ENCODE measurements around the gene CDH23.

The CDH23 gene

GRCh38 chr10:71368176-71368575 lies 28.5 kb upstream of the CDH23 start:
- no peak for DNase-seq (ENCODE audit: low read depth)
- no peak for TF ChIP-seq CTCF (IDR thresholded peaks at IDR 0.05; ENCODE audit: control insufficient read depth, insufficient read depth, low read depth, low read length, missing control alignments)
- no peak overlapping the region for H3K4me3 ChIP-seq (ENCODE audit: control insufficient read depth, low read depth, low read length)

- no peak for TF ChIP-seq CTCF (IDR thresholded peaks at IDR 0.05; ENCODE audit: control insufficient read depth, insufficient read depth, low read depth, low read length, missing control alignments)
- H3K4me3 ChIP-seq (ENCODE audit: control insufficient read depth, low read depth, low read length): no peak overlapping the region
- no peak for DNase-seq (ENCODE audit: low read depth)
Measured at GRCh38 chr10:71368643-71369042, 28.1 kb upstream of the CDH23 start.

GRCh38 chr10:71369602-71370001 lies 27.1 kb upstream of the CDH23 start:
- no peak for TF ChIP-seq CTCF (IDR thresholded peaks at IDR 0.05; ENCODE audit: control insufficient read depth, insufficient read depth, low read depth, low read length, missing control alignments)
- no peak overlapping the region for H3K4me3 ChIP-seq (ENCODE audit: control insufficient read depth, low read depth, low read length)
- DNase-seq (ENCODE audit: low read depth): no peak

- TF ChIP-seq CTCF (IDR thresholded peaks at IDR 0.05; ENCODE audit: control insufficient read depth, insufficient read depth, low read depth, low read length, missing control alignments): no peak
- no peak for DNase-seq (ENCODE audit: low read depth)
- H3K4me3 ChIP-seq (ENCODE audit: control insufficient read depth, low read depth, low read length): no peak overlapping the region
Measured at GRCh38 chr10:71370031-71370430, 26.7 kb upstream of the CDH23 start.

- no peak for TF ChIP-seq CTCF (IDR thresholded peaks at IDR 0.05; ENCODE audit: control insufficient read depth, insufficient read depth, low read depth, low read length, missing control alignments)
- no peak overlapping the region for H3K4me3 ChIP-seq (ENCODE audit: control insufficient read depth, low read depth, low read length)
- DNase-seq (ENCODE audit: low read depth): no peak
Measured at GRCh38 chr10:71371750-71372166, 25.0 kb upstream of the CDH23 start.

GRCh38 chr10:71372882-71373495 lies 23.7 kb upstream of the CDH23 start:
- no peak for TF ChIP-seq CTCF (IDR thresholded peaks at IDR 0.05; ENCODE audit: control insufficient read depth, insufficient read depth, low read depth, low read length, missing control alignments)
- DNase-seq (ENCODE audit: low read depth): no peak
- H3K4me3 ChIP-seq (ENCODE audit: control insufficient read depth, low read depth, low read length): no peak overlapping the region
